ENCODE data around the gene FAAH2. TPM values are rescaled to one million over a fixed set of nuclear protein-coding genes. Genes with fewer than 3 reads are reported as not detected.

The FAAH2 gene
- total RNA-seq, 1 donor from 2014 or later: 0.14 TPM

- no peaks in the 10 kb centered on the region for H3K4me1 ChIP-seq
- TF ChIP-seq, protein P1, sequence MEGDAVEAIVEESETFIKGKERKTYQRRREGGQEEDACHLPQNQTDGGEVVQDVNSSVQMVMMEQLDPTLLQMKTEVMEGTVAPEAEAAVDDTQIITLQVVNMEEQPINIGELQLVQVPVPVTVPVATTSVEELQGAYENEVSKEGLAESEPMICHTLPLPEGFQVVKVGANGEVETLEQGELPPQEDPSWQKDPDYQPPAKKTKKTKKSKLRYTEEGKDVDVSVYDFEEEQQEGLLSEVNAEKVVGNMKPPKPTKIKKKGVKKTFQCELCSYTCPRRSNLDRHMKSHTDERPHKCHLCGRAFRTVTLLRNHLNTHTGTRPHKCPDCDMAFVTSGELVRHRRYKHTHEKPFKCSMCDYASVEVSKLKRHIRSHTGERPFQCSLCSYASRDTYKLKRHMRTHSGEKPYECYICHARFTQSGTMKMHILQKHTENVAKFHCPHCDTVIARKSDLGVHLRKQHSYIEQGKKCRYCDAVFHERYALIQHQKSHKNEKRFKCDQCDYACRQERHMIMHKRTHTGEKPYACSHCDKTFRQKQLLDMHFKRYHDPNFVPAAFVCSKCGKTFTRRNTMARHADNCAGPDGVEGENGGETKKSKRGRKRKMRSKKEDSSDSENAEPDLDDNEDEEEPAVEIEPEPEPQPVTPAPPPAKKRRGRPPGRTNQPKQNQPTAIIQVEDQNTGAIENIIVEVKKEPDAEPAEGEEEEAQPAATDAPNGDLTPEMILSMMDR (IDR thresholded peaks at IDR 0.05; ENCODE audit: borderline replicate concordance): peak; percentile 58
- no peak overlapping the region for H3K27ac ChIP-seq (replicated peaks)
- H3K9me3 ChIP-seq (replicated peaks): no peaks in the 10 kb centered on the region
- H3K4me3 ChIP-seq: no peak overlapping the region
- no peaks in the 10 kb centered on the region for H3K27me3 ChIP-seq (ENCODE audit: low read depth)
- intact Hi-C loops (cut with micrococcal nuclease): no loop called here
- no peak for DNase-seq
- no peaks in the 10 kb centered on the region for H3K36me3 ChIP-seq
Observed at GRCh38 chrX:57453901-57454300, 167.4 kb downstream of the FAAH2 start.

DNA sequence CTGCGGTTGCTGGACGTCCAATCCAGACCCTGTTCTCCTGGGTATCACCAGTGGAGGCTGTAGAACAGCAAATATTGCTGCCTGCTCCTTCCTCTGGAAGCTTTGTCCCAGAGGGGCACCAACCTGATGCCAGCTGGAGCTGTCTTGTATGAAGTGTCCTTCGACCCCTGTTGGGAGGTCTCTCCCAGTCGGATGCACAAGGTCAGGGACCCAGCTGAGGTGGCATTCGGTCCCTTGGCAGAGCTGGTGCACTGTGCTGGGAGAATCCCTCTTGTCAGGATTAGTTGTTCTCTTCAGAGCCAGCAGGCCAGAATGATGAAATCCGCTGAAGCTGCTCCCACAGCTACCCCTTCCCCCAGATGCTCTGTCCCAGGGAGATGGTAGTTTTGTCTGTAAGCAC lies 195.0 kb downstream of the FAAH2 start:
- Histone ChIP-seq H3K9me3 (replicated peaks) (peaks cover 7% of the 10 kb centered on the region), H3K27me3 (ENCODE audit: low read depth) (no peaks in the 10 kb centered on the region), H3K36me3 (no peaks in the 10 kb centered on the region), H3K4me3 (no peak overlapping the region), H3K4me1 (no peaks in the 10 kb centered on the region), H3K27ac (replicated peaks) (no peak overlapping the region)
- DNase-seq: no peak
- intact Hi-C loops (cut with micrococcal nuclease): no loop called here
- TF ChIP-seq, protein P1 (IDR thresholded peaks at IDR 0.05; ENCODE audit: borderline replicate concordance): no peak

DNA sequence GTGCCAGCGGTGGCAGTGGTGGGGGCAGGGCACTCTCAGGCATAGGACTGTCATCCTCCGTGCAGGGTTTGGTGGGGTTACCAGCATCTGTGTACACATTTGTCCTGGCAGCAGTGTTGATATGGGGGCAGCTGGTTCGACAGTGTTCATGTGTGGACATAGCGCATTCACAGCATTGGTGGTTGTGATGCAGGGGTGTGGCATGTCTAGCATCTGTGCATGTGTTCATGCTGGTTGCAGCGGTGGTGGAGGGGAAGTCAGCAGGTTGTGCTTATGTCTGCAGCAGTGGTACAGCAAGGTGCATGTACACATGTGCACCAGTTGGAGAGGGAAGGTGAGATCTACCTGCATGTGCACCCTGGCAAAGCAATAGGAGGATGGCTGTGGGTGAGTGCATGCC lies 230.0 kb downstream of the FAAH2 start:
- TF ChIP-seq, protein P1 (IDR thresholded peaks at IDR 0.05; ENCODE audit: borderline replicate concordance): no peak
- no peak for DNase-seq
- Histone ChIP-seq H3K36me3 (no peaks in the 10 kb centered on the region), H3K27ac (replicated peaks) (no peak overlapping the region), H3K4me3 (no peak overlapping the region), H3K9me3 (replicated peaks) (peaks cover 2% of the 10 kb centered on the region), H3K4me1 (no peaks in the 10 kb centered on the region), H3K27me3 (ENCODE audit: low read depth) (no peaks in the 10 kb centered on the region)
- intact Hi-C loops (cut with micrococcal nuclease): no loop called here

- TF ChIP-seq, protein P1 (IDR thresholded peaks at IDR 0.05; ENCODE audit: borderline replicate concordance): no peak
- no peak overlapping the region for H3K4me3 ChIP-seq
- peaks cover 6% of the 10 kb centered on the region for H3K9me3 ChIP-seq (replicated peaks)
- no peak for DNase-seq
- no peaks in the 10 kb centered on the region for H3K4me1 ChIP-seq
- H3K27ac ChIP-seq (replicated peaks): no peak overlapping the region
- no peaks in the 10 kb centered on the region for H3K27me3 ChIP-seq (ENCODE audit: low read depth)
- intact Hi-C loops (cut with micrococcal nuclease): no loop called here
- H3K36me3 ChIP-seq: no peaks in the 10 kb centered on the region
Observed at GRCh38 chrX:57519578-57520118, 233.1 kb downstream of the FAAH2 start.

- intact Hi-C loops (cut with micrococcal nuclease): no loop called here
- Histone ChIP-seq H3K27me3 (ENCODE audit: low read depth) (no peaks in the 10 kb centered on the region), H3K4me1 (no peaks in the 10 kb centered on the region), H3K4me3 (no peak overlapping the region), H3K36me3 (no peaks in the 10 kb centered on the region), H3K27ac (replicated peaks) (no peak overlapping the region), H3K9me3 (replicated peaks) (no peaks in the 10 kb centered on the region)
- no peak for DNase-seq
- TF ChIP-seq, protein P1 (IDR thresholded peaks at IDR 0.05; ENCODE audit: borderline replicate concordance): no peak
Observed at GRCh38 chrX:57528670-57529255, 242.3 kb downstream of the FAAH2 start.

Other genes starting within 250 kb of the FAAH2 start
- gene SPIN2B, start 165.2 kb upstream of the FAAH2 start, total RNA-seq: 8.4 TPM
- gene SPIN2A, start 149.3 kb upstream of the FAAH2 start, total RNA-seq: 0.22 TPM

Measured in left ventricle myocardium inferior (tissue), 1 donor.